ENCODE results near the gene ZFAND3. TPM values are rescaled to one million over a fixed set of nuclear protein-coding genes. Genes with fewer than 3 reads are reported as not detected.
A peak's percentile ranks its signal among the peaks of the same experiment; 100 is the strongest.

Gene ZFAND3
- total RNA-seq, 2 experiments from 2014 or later = 8.3 to 33.8 TPM

DNA sequence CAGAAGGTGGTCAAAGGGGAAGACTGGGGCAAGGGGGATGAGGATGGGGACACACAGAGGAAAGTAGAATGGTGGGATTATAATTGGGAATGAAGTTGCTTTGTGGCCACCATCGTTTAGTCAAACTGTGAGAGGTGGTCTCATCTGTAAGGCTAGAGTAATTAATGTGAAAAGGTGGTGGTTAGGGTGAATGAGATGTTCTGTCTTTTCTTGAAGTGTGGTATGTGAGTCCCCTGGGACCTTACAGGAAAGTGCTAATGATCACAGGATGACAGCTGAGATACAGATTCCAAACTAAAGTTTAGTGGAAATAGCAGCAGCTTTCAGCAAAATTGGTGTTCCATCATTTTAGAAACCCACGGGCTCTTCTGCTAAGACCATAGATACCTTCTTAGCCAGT is 10.7 kb downstream of the ZFAND3 start:
- Histone ChIP-seq H4K20me1 (ENCODE audit: insufficient read depth, low read length) (0 out of 2 replicates have a peak, but pooled peaks cover 15% of the 10 kb centered on the region), H2AFZ (ENCODE audit: low read length) (no peak overlapping the region), H3K9me2 (ENCODE audit: insufficient read depth, low read length) (no peaks in the 10 kb centered on the region), H3K79me2 (ENCODE audit: insufficient read depth, low read depth, low read length) (peaks cover 51% of the 10 kb centered on the region; the same call in 1 of the 2 replicates), H3K4me2 (ENCODE audit: low read length) (peak overlapping the region; percentile 18; the same call in 1 of the 2 replicates), H3K4me1 (ENCODE audit: insufficient read depth, low read length, poor library complexity, severe bottlenecking) (peaks cover 10% of the 10 kb centered on the region), H3K27ac (ENCODE audit: low read depth, low read length, poor library complexity, severe bottlenecking) (no peak overlapping the region), H3K9me3 (ENCODE audit: low read length) (no peaks in the 10 kb centered on the region; the same call in 1 of the 2 replicates), H3K36me3 (ENCODE audit: insufficient read depth, low read length) (peaks cover 13% of the 10 kb centered on the region), H3K4me3 (ENCODE audit: low read depth, low read length, poor library complexity, severe bottlenecking) (no peak overlapping the region)
- ChIA-PET POLR2A (no interaction called here), CTCF (ENCODE audit: unreplicated experiment) (no interaction called here)
- BruUV-seq (replicated peaks) = no TSS peak
- no peak for TF ChIP-seq EZH2phosphoT487 (IDR thresholded peaks at IDR 0.05; ENCODE audit: borderline replicate concordance, low read depth, low read length)
- TF ChIP-seq, protein P1, sequence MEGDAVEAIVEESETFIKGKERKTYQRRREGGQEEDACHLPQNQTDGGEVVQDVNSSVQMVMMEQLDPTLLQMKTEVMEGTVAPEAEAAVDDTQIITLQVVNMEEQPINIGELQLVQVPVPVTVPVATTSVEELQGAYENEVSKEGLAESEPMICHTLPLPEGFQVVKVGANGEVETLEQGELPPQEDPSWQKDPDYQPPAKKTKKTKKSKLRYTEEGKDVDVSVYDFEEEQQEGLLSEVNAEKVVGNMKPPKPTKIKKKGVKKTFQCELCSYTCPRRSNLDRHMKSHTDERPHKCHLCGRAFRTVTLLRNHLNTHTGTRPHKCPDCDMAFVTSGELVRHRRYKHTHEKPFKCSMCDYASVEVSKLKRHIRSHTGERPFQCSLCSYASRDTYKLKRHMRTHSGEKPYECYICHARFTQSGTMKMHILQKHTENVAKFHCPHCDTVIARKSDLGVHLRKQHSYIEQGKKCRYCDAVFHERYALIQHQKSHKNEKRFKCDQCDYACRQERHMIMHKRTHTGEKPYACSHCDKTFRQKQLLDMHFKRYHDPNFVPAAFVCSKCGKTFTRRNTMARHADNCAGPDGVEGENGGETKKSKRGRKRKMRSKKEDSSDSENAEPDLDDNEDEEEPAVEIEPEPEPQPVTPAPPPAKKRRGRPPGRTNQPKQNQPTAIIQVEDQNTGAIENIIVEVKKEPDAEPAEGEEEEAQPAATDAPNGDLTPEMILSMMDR (conservative IDR thresholded peaks at IDR 0.05; ENCODE audit: low read length) = no peak
- intact Hi-C loops (cut with micrococcal nuclease; ENCODE audit: unreplicated experiment) = no loop called here
- peak; percentile 32 for DNase-seq (ENCODE audit: low spot score)

GRCh38 chr6:37831457-37831856 is 11.9 kb downstream of the ZFAND3 start:
- CTCF ChIA-PET (ENCODE audit: unreplicated experiment) = interaction anchor here (0.6 kb wide), 1 partner anchor 347 kb away, joined by 3 read pairs; no protein-coding TSS in a partner anchor
- no TSS peak for BruUV-seq (replicated peaks)
- H3K9me3 ChIP-seq (ENCODE audit: low read length) = no peaks in the 10 kb centered on the region; the same call in 1 of the 2 replicates
- H3K9me2 ChIP-seq (ENCODE audit: insufficient read depth, low read length) = no peaks in the 10 kb centered on the region
- H2AFZ ChIP-seq (ENCODE audit: low read length) = no peak overlapping the region
- intact Hi-C loops (cut with micrococcal nuclease; ENCODE audit: unreplicated experiment) = no loop called here
- no peak for DNase-seq (ENCODE audit: low spot score)
- 0 out of 2 replicates have a peak, but pooled peaks cover 19% of the 10 kb centered on the region for H4K20me1 ChIP-seq (ENCODE audit: insufficient read depth, low read length)
- no peak overlapping the region for H3K27ac ChIP-seq (ENCODE audit: low read depth, low read length, poor library complexity, severe bottlenecking)
- peaks cover 10% of the 10 kb centered on the region for H3K4me1 ChIP-seq (ENCODE audit: insufficient read depth, low read length, poor library complexity, severe bottlenecking)
- TF ChIP-seq, protein P1 (conservative IDR thresholded peaks at IDR 0.05; ENCODE audit: low read length) = no peak
- no peak for TF ChIP-seq EZH2phosphoT487 (IDR thresholded peaks at IDR 0.05; ENCODE audit: borderline replicate concordance, low read depth, low read length)
- no peak overlapping the region for H3K4me3 ChIP-seq (ENCODE audit: low read depth, low read length, poor library complexity, severe bottlenecking)
- no peak overlapping the region for H3K4me2 ChIP-seq (ENCODE audit: low read length)
- H3K36me3 ChIP-seq (ENCODE audit: insufficient read depth, low read length) = peaks cover 13% of the 10 kb centered on the region
- H3K79me2 ChIP-seq (ENCODE audit: insufficient read depth, low read depth, low read length) = peaks cover 46% of the 10 kb centered on the region; the same call in 1 of the 2 replicates
- POLR2A ChIA-PET = interaction anchor here (1.2 kb wide), 1 partner anchor 11 kb away, joined by 4 read pairs; the partner anchor contains the start of gene ZFAND3

DNA sequence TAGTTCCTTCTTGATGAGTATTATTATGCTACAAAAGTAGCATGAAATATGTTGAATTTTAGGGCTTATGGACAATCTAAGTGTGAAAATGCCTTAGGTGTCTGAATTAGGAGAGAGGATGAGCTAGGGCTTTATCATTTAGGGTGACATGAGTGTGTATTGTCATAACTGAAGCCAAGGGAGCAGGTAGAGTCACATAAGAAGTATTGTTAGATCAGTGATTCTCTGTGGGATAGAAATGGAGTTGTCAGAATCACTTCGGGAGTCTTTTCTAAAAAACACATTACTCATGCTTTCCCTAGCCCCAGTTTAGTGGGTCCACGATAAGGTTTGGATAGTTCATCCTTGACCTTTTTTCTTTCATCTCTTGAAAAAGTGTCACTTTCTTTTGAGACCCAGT is 16.4 kb downstream of the ZFAND3 start:
- H4K20me1 ChIP-seq (ENCODE audit: insufficient read depth, low read length) = peaks cover 10% of the 10 kb centered on the region; the same call in 1 of the 2 replicates
- no peaks in the 10 kb centered on the region for H3K4me1 ChIP-seq (ENCODE audit: insufficient read depth, low read length, poor library complexity, severe bottlenecking)
- H3K9me3 ChIP-seq (ENCODE audit: low read length) = no peaks in the 10 kb centered on the region; the same call in 1 of the 2 replicates
- no peak overlapping the region for H3K4me2 ChIP-seq (ENCODE audit: low read length)
- H3K79me2 ChIP-seq (ENCODE audit: insufficient read depth, low read depth, low read length) = peaks cover 33% of the 10 kb centered on the region; the same call in 1 of the 2 replicates
- H3K4me3 ChIP-seq (ENCODE audit: low read depth, low read length, poor library complexity, severe bottlenecking) = no peak overlapping the region
- ChIA-PET POLR2A (interaction anchor here (0.6 kb wide), 1 partner anchor 75 kb away, joined by 5 read pairs; no protein-coding TSS in a partner anchor), CTCF (ENCODE audit: unreplicated experiment) (no interaction called here)
- no TSS peak for BruUV-seq (replicated peaks)
- no peaks in the 10 kb centered on the region for H3K9me2 ChIP-seq (ENCODE audit: insufficient read depth, low read length)
- no peak overlapping the region for H2AFZ ChIP-seq (ENCODE audit: low read length)
- intact Hi-C loops (cut with micrococcal nuclease; ENCODE audit: unreplicated experiment) = no loop called here
- TF ChIP-seq EZH2phosphoT487 (IDR thresholded peaks at IDR 0.05; ENCODE audit: borderline replicate concordance, low read depth, low read length) = no peak
- TF ChIP-seq, protein P1 (conservative IDR thresholded peaks at IDR 0.05; ENCODE audit: low read length) = no peak
- H3K27ac ChIP-seq (ENCODE audit: low read depth, low read length, poor library complexity, severe bottlenecking) = no peak overlapping the region
- peaks cover 24% of the 10 kb centered on the region for H3K36me3 ChIP-seq (ENCODE audit: insufficient read depth, low read length)
- no peak for DNase-seq (ENCODE audit: low spot score)

Data from OCI-LY7 (cell line).